IMR-90 (cell line): ENCODE measurements around the gene HCN2. TPM values are rescaled to one million over a fixed set of nuclear protein-coding genes. Genes with fewer than 3 reads are reported as not detected.

Experiments used
- ATAC-seq: fragments of 200-7000 bp; cut with Tn5 transposase; 2 replicates; pipeline ENCODE4 v1.9.1; 2020; ENCODE audit warnings: low read depth, mild to moderate bottlenecking, moderate library complexity
- BruUV-seq: library from RNA; stranded (reverse); fragments of 400-500 nt; replicated peaks from 2 replicates; lab custom pipeline; 2021; lab: Mats Ljungman, UMichigan
- CTCF ChIA-PET: fragments of 300-600 bp; formaldehyde crosslinking; extraction: SDS; loops from one replicate; lab custom pipeline; 2021; ENCODE audit warnings: antibody characterized with exemption; lab: Yijun Ruan, JAX
- POLR2A ChIA-PET: fragments of 300-600 bp; sonication (Branson Sonifier 250); formaldehyde crosslinking; loops from one replicate; lab custom pipeline; 2022; ENCODE audit warnings: antibody characterized with exemption; ENCODE audit not compliant: unreplicated experiment; lab: Charles Lee
- DNase-seq: peaks from one replicate; pipeline ENCODE4 v3.0.0; 2013
- H2AFZ ChIP-seq: replicated peaks from 2 replicates; pipeline ENCODE3; 2013; ENCODE audit warnings: low read length, mild to moderate bottlenecking; ENCODE audit not compliant: poor library complexity
- H2AK5ac ChIP-seq: 2 replicates; pipeline ENCODE4 v1.6.1; 2013; ENCODE audit warnings: low read depth, low read length, inconsistent platforms
- H2AK9ac ChIP-seq: replicated peaks from 2 replicates; pipeline ENCODE3; 2013; ENCODE audit warnings: mild to moderate bottlenecking, low read depth, low read length, moderate library complexity; ENCODE audit not compliant: poor library complexity
- H2BK120ac ChIP-seq: 2 replicates; pipeline ENCODE4 v1.6.1; 2013; ENCODE audit warnings: low read depth, low read length, inconsistent platforms
- H2BK15ac ChIP-seq: 3 replicates; pipeline ENCODE4 v1.6.1; 2013; ENCODE audit warnings: low read depth, low read length, inconsistent platforms
- H2BK20ac ChIP-seq: 2 replicates; pipeline ENCODE4 v1.6.1; 2013; ENCODE audit warnings: low read depth, mild to moderate bottlenecking, inconsistent platforms, low read length, moderate library complexity
- H2BK5ac ChIP-seq: 2 replicates; pipeline ENCODE4 v1.6.1; 2013; ENCODE audit warnings: mild to moderate bottlenecking, low read depth, low read length, inconsistent platforms; ENCODE audit not compliant: poor library complexity, severe bottlenecking
- H3K14ac ChIP-seq: replicated peaks from 2 replicates; pipeline ENCODE4 v1.6.1; 2013; ENCODE audit warnings: low read depth, low read length, inconsistent platforms
- H3K18ac ChIP-seq: 2 replicates; pipeline ENCODE4 v1.6.1; 2013; ENCODE audit warnings: low read depth, low read length, control low read depth
- H3K23ac ChIP-seq: 2 replicates; pipeline ENCODE4 v1.6.1; 2013; ENCODE audit warnings: low read depth, low read length, inconsistent platforms
- H3K27ac ChIP-seq: 2 replicates; pipeline ENCODE4 v1.5.1; 2013; ENCODE audit warnings: mild to moderate bottlenecking, control low read depth, low read length; ENCODE audit not compliant: insufficient read depth
- H3K27me3 ChIP-seq: 2 replicates; pipeline ENCODE4 v1.6.1; 2013; ENCODE audit warnings: low read length; ENCODE audit not compliant: control insufficient read depth, insufficient read depth
- H3K36me3 ChIP-seq: 2 replicates; pipeline ENCODE4 v1.6.1; 2013; ENCODE audit warnings: low read length, mixed read lengths; ENCODE audit not compliant: control insufficient read depth, insufficient read depth
- H3K4ac ChIP-seq: 2 replicates; pipeline ENCODE4 v1.6.1; 2013; ENCODE audit warnings: low read depth, low read length, inconsistent platforms
- H3K4me1 ChIP-seq: 2 replicates; pipeline ENCODE4 v1.6.1; 2013; ENCODE audit warnings: low read length, mixed read lengths; ENCODE audit not compliant: control insufficient read depth, insufficient read depth
- H3K4me2 ChIP-seq: 2 replicates; pipeline ENCODE4 v1.6.1; 2013; ENCODE audit warnings: low read depth, mild to moderate bottlenecking, control low read depth, low read length, moderate library complexity
- H3K4me3 ChIP-seq: 2 replicates; pipeline ENCODE4 v1.5.1; 2013; ENCODE audit warnings: low read depth, mild to moderate bottlenecking, control low read depth, low read length, moderate library complexity; ENCODE audit not compliant: insufficient read depth
- H3K56ac ChIP-seq: 2 replicates; pipeline ENCODE4 v1.6.1; 2013; ENCODE audit warnings: low read length, inconsistent platforms; ENCODE audit not compliant: insufficient read depth; ENCODE audit errors: extremely low read depth
- H3K79me1 ChIP-seq, 2 experiments: 2 replicates each; pipeline ENCODE4 v1.6.1; 2013; ENCODE audit warnings: low read length in 2 of 2, inconsistent platforms in 1 of 2, low read depth in 1 of 2
- H3K9ac ChIP-seq: 2 replicates; pipeline ENCODE4 v1.6.1; 2013; ENCODE audit warnings: low read depth, low read length, control low read depth
- H3K9me1 ChIP-seq: 2 replicates; pipeline ENCODE4 v1.6.1; 2013; ENCODE audit warnings: low read length, inconsistent platforms; ENCODE audit not compliant: insufficient read depth
- H3K9me3 ChIP-seq: 2 replicates; pipeline ENCODE4 v1.6.1; 2013; ENCODE audit warnings: low read length; ENCODE audit not compliant: control insufficient read depth, insufficient read depth
- H4K20me1 ChIP-seq: 2 replicates; pipeline ENCODE4 v1.6.1; 2013; ENCODE audit warnings: low read length, inconsistent platforms; ENCODE audit not compliant: insufficient read depth
- H4K5ac ChIP-seq: 2 replicates; pipeline ENCODE4 v1.6.1; 2013; ENCODE audit warnings: mild to moderate bottlenecking, low read depth, low read length, control low read depth
- H4K8ac ChIP-seq, 2 experiments: 2 replicates each; pipeline ENCODE4 v1.6.1; 2013; ENCODE audit warnings: low read depth in 2 of 2, low read length in 2 of 2, control low read depth in 1 of 2, inconsistent platforms in 1 of 2
- H4K91ac ChIP-seq: 2 replicates; pipeline ENCODE4 v1.6.1; 2013; ENCODE audit warnings: low read depth, low read length, inconsistent platforms; ENCODE audit not compliant: insufficient read depth
- BHLHE40 ChIP-seq: fragments of 150-350 bp; IDR thresholded peaks from 2 replicates; pipeline ENCODE4 v1.6.1; 2016; ENCODE audit warnings: mild to moderate bottlenecking, low read depth, low read length
- CTCF ChIP-seq: conservative IDR thresholded peaks from 2 replicates; pipeline ENCODE4 v1.5.1; 2012; ENCODE audit warnings: mild to moderate bottlenecking, low read depth, low read length, improper control_type of control experiment
- MAZ ChIP-seq: IDR thresholded peaks from 2 replicates; pipeline ENCODE4 v1.6.1; 2012; ENCODE audit warnings: low read depth, mild to moderate bottlenecking, low read length, improper control_type of control experiment, moderate library complexity, borderline replicate concordance
- NFE2L2 ChIP-seq: fragments of 150-350 bp; IDR thresholded peaks from 2 replicates; pipeline ENCODE4 v1.6.1; 2016; ENCODE audit warnings: low read depth, mild to moderate bottlenecking, low read length
- RAD21 ChIP-seq: IDR thresholded peaks from 2 replicates; pipeline ENCODE4 v1.6.1; 2012; ENCODE audit warnings: low read length, improper control_type of control experiment
- SMC3 ChIP-seq: fragments of 150-350 bp; IDR thresholded peaks from 2 replicates; pipeline ENCODE4 v1.6.1; 2016; ENCODE audit warnings: low read depth, mild to moderate bottlenecking, antibody characterized with exemption, low read length, moderate library complexity
- WGBS, 2 experiments: methylation state at CpG; one replicate each; pipeline versions ENCODE4 v1.1.5 to v1.1.7; 2013; ENCODE audit warnings: missing lambda C conversion rate in 2 of 2; ENCODE audit not compliant: insufficient read length in 1 of 2; ENCODE audit errors: extremely low coverage in 2 of 2; 5-methylcytosine and 5-hydroxymethylcytosine counted together
- dilution Hi-C: fragments of 300-500 bp; cut with HindIII; formaldehyde crosslinking; loops from one replicate; pipeline ENCODE4 v1.14.3; 2018; ENCODE audit warnings: low sequenced_read_pairs; ENCODE audit not compliant: unreplicated experiment
- in situ Hi-C: fragments of 300-500 bp; cut with MboI; formaldehyde crosslinking; loops from 3 replicates; pipeline ENCODE4 v1.14.3; 2019; ENCODE audit warnings: low sequenced_read_pairs, inconsistent platforms, mixed read lengths
- intact Hi-C: fragments of 100-400 bp; cut with micrococcal nuclease; formaldehyde crosslinking; loops from 2 replicates; pipeline ENCODE4 v1.10.0; 2022
- polyA plus RNA-seq, 3 experiments: library from polyadenylated mRNA; depleted of rRNA; stranded (reverse); fragments of >200 nt; gene quantifications; 2 replicates each; pipeline ENCODE4 v1.2.3, GENCODE V29; 2012; ENCODE audit warnings: low replicate concordance in 1 of 3
- total RNA-seq: library from RNA; depleted of rRNA; stranded (reverse); fragments of >200 nt; gene quantifications from 2 replicates; pipeline ENCODE4 v1.2.3, GENCODE V29; 2012

HCN2 gene
- total and polyA plus RNA-seq, 2 of the 4 experiments (the other 2 are of a cell fraction) = 0.72 to 2.6 TPM

GRCh38 chr19:580274-580835 is 9.3 kb upstream of the HCN2 start:
- WGBS, 2 experiments = 91% methylated on average over 15 of the region's 22 CpGs; no CpG with 5 or more reads in 1 of the 2 experiments
- H2AK9ac ChIP-seq = no peak overlapping the region
- no peak overlapping the region for H2BK15ac ChIP-seq

More at GRCh38 chr19:580274-580835, 9.3 kb upstream of the HCN2 start:
- Histone ChIP-seq H3K9me1 (peaks cover 7% of the 10 kb centered on the region; the same call in 1 of the 2 replicates), H3K9ac (no peak overlapping the region), H3K18ac (no peak overlapping the region), H3K4ac (no peak overlapping the region), H3K14ac (no peak overlapping the region), H3K9me3 (no peaks in the 10 kb centered on the region), H2BK120ac (no peak overlapping the region), H3K56ac (no peak overlapping the region), H4K91ac (no peak overlapping the region), H3K27ac (no peak overlapping the region), H3K4me1 (peaks cover 11% of the 10 kb centered on the region), H2AK5ac (no peak overlapping the region), H4K8ac (no peak overlapping the region), H2AFZ (no peak overlapping the region), H3K27me3 (no peaks in the 10 kb centered on the region), H2BK5ac (no peak overlapping the region), H3K79me1 (peaks cover 0 to 44% of the 10 kb centered on the region in 2 experiments; a peak in 2 of 4 replicates), H2BK20ac (no peak overlapping the region), H4K20me1 (peaks cover 83% of the 10 kb centered on the region), H3K23ac (no peak overlapping the region), H3K36me3 (peaks cover 26% of the 10 kb centered on the region; the same call in 1 of the 2 replicates), H3K4me3 (no peak overlapping the region), H4K5ac (no peak overlapping the region), H3K4me2 (no peak overlapping the region)
- dilution Hi-C loops = no loop called here
- no TSS peak for BruUV-seq
- TF ChIP-seq MAZ (no peak), NFE2L2 (no peak), CTCF (no peak), RAD21 (no peak), SMC3 (no peak), BHLHE40 (no peak)
- CTCF ChIA-PET = no interaction called here
- ATAC-seq (no peak), DNase-seq (no peak)
- intact Hi-C loops = no loop called here
- in situ Hi-C loops = no loop called here
- POLR2A ChIA-PET = no interaction called here
